ENCODE measurements around the gene NLRP1.

The NLRP1 gene

DNA sequence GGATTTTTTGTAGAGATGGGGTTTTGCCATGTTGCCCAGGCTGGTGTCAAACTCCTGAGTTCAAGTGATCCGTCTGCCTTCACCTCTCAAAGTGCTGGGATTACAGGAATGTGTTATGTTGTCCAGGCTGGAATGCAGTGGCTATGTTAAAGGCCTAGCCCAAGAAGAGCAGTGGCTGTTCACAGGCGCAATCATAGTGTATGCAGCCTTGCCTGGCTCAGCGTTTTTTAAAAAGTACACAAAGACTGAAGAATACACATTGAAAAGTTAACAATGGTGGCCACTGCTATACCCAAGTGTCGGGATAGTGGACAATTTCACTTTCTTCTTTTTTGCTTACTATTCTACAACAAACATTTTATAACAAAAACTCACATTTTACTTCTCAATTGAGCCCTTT, 105.3 kb downstream of the NLRP1 start:
- no peak for DNase-seq (ENCODE audit: low spot score)
- no peak for FAIRE-seq

DNA sequence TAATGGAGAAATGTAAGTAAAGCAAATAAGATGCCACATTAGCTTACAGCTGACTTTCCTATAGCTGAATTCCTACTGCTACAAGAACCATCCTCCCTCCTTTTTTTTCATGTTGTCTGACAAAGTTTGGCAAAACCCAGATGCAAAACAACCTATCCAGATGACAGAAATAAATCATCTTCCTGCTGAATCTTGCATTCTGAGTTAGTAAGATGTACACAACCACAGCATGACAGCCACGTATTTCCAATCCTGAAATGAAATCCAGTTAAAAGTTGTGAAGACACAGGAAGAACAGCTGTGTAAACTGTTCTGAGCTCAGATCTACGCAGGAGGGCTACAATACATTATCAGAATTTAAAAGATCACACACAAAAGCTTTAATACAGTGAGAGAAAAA, 110.4 kb downstream of the NLRP1 start:
- no peak for FAIRE-seq
- no peak for DNase-seq (ENCODE audit: low spot score)

DNA sequence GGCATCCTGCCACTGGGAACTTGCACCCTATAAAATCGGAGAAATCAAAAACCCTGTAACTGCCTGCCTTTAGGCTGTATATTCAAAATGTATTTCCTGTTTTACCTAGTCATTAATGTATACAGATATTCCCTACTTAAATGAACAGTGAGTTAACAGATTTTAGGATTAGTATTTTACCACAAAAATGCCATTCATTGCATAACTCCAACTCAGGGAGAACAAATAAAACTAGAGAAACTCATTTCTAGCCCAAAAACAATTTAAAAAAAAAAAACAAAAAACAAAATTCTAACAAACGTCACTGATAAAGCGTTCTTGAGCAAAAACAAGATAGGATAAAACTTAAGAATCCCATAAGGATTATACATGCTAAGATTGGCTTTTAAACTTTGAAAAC, 111.8 kb downstream of the NLRP1 start:
- FAIRE-seq (no peak), DNase-seq (ENCODE audit: low spot score) (no peak)

GRCh38 chr17:5468075-5468473, 116.2 kb downstream of the NLRP1 start:
- no peak for FAIRE-seq
- DNase-seq (ENCODE audit: low spot score): no peak

DNA sequence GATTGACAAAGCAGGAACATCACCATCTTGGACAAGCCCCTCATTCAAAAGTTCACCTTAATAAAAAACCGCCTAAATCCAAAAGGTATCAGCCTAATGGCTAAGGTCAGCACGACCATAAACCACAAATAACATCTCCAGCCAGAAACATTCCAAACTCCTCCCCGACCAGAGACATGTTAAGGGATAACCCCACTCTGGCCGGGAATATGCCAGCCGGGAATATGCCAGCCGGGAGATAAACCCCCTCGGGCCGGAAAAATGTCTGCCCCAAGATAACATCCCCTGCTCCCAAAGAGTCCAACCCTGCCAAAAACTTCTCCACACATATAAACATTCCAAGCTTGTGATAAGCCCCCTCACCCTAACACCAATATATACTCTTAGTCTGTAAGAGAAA, 116.9 kb downstream of the NLRP1 start:
- no peak for FAIRE-seq
- no peak for DNase-seq (ENCODE audit: low spot score)

DNA sequence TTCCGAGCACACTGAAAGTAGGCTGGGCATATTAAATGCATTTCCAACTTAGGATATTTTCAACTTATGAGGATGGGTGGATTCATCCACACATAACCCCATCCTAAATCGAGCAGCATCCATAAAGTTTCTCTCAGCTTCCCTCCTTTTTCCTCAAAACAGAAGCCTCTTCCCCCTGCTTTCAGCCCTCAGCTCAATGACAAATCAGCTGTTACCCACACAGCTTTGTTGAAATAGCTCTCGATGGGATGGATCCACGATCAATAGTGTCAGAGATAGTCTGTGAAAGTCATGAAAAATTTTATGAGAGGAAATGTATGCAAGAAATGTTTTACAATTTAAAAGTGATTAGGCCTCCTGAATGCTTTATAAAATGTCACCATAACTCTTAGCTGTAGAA, 118.0 kb downstream of the NLRP1 start:
- no peak for DNase-seq (ENCODE audit: low spot score)
- no peak for FAIRE-seq

DNA sequence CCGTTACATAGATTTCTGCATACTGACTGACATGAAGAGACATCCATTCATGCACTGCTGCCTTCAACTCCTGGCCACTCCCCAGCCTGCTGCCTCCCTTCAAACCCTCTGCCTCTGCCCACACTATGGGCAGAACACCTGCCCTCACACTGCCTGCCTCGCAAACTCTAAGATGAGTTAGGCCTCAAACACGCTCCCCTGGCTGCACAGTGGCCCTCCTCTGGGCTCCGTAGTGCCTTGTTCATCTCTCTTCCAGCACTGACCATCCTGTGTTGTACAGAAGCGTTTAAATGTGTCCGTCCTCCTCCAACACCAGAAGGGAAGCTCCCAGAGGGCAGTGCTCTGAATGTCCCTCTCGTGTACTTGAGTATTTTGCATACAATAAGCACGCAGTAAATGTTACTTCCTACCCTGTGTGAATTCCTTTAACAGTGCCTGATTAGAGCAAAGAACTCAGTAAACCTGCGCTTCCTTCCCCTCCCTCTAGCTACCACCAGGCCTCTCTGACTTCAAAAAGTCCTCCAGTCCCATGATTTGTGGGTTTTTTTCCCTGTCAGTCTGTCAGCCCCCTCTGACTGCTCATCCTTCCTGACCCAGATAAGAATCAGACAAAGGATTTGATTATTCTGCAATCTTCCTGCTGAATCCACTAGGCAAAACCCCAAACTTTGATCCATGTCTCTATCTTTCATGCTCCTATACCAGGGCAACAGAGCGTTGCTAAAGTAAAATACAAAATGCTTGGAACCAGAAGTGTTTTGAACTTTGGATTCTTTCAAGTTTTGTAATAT, 119.4 kb downstream of the NLRP1 start:
- DNase-seq (ENCODE audit: low spot score) (no peak), FAIRE-seq (no peak)
